HG02870 (cell line): ENCODE measurements around the gene FAM24A.
"Not testable (repeated sequence)": the region's sequence is repeated elsewhere in the genome, so short reads cannot be mapped to it uniquely, and the experiment has no call there.

Experiments used
- ATAC-seq: cut with Tn5 transposase; IDR thresholded peaks from one replicate; pipeline ENCODE4 v1.9.1; 2021; ENCODE audit warnings: mild to moderate bottlenecking, moderate library complexity; ENCODE audit not compliant: unreplicated experiment

The FAM24A gene, protein sequence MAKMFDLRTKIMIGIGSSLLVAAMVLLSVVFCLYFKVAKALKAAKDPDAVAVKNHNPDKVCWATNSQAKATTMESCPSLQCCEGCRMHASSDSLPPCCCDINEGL

DNA sequence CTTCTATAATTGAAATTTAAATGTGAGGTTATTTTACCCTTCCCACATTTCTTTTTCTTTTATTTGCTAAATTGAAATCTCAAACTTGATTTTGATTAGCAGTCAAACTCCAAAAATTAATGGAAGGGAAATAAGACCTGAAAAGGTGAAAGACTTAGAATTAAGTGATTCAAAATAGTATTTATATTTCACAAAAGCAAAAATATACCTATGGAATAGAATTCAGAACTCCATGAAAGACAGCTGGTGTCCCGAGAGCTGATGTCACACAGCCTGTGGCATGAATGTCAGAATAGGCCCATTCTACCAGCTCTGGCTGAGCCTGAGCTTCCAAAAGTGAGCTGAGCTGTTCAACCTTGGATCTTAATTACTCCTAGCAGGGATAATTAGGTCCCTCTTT, at the start of gene FAM24A:
Gene FAM24A (plus strand): TSS at position 301 of the 400 bp plus-strand sequence. CDS start 1,025 bp downstream, outside the sequence.
- ATAC-seq, result no peak

DNA sequence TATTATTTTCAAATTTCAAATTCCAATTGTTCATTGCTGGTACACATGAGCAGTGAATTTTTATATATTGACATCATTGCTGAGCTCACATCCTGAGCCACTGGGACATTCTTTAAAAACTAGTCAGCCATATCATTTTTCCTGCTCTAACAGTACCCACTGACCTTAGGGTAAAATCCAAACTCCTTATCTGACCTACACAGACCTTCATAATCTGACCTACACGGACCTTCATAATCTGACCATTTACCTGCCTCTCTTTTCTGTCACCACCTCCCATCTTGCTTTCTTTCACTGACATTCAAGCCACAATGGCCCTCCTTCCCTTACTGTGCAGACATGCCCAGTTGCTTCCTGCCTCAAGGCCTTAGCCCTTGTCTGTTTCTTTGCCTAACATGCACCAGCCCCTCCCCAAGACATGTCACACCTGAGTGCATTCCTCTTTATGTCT, 48.7 kb upstream of the FAM24A start:
- ATAC-seq, result no peak

DNA sequence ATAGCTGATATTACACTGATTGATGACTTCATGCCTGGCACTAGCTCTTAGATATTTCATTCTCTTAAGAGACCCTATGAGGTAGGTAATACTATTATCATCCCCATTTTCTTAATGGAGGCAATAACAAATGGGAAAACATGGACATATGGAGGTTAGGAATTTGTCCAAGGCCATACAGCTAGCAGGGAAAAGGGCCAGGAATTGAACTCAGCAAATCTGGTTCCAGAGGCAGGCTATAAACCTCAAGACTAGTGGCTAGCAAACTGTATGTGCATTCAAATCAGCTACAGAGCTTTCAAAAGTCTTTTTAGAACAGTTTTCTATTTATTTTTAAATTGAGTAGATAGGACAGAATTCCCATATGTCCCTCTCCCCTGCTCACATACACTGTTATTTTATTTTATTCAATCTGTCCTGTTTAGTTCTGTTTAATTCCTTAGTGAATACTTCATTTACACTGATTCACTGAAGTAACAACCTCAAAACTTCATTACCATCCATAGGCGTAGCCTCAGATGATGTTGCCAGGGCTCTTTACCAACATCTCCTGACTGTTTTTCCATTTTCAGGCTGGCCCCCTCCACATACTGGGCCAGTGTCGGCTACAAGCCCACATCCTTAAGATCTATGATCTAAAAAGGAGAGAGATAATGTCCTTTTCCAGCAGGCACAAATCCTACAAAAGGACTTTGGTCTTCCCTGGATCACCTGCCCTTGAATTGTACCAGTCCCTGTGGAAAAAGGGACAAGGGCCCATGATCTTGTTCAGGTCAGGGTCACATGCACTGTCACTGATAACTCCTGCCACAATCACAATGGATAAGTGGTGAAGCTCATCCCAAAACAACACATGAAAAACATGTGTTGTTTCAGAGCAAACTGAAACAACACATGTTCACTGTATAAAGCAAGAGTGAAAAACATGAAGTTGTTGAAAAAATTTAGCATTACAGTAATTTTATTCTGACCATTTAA, 46.9 kb upstream of the FAM24A start:
- no peak for ATAC-seq

DNA sequence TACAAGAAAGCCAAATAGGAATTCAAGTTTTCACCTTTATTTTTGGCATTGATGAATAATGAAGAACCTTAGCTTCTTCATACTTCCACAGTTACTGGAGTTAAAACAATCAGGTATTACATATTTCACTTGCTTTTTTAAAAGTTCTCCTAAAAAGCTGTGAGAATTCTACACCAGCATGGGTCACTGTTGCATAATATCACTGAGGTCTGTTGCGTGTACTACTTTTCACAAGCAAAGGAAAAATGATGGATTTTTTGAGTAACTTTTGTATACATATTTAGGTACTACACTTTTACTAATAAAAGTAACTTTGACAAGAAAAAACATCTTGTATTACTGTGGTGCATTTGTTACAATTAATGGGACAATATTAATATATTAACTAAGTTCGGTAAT, 46.2 kb upstream of the FAM24A start:
- no peak for ATAC-seq

DNA sequence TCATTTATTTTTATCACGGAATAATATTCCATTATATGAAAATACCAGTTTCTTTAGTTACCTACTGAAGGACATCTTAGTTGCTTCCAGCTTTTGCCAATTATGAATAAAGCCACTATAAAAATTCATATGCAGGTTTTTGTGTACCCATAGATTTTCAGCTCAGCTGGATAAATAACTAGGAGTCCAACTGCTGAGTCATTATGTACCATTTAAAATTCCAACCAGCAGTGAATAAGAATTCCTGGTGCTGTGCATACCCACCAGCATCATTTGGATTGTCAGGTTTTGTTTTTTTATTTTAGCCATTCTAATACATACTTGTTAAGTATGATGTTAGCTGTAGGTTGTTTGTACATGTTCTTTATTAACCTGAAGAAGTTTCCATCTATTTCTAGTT, 45.5 kb upstream of the FAM24A start:
- no peak for ATAC-seq

DNA sequence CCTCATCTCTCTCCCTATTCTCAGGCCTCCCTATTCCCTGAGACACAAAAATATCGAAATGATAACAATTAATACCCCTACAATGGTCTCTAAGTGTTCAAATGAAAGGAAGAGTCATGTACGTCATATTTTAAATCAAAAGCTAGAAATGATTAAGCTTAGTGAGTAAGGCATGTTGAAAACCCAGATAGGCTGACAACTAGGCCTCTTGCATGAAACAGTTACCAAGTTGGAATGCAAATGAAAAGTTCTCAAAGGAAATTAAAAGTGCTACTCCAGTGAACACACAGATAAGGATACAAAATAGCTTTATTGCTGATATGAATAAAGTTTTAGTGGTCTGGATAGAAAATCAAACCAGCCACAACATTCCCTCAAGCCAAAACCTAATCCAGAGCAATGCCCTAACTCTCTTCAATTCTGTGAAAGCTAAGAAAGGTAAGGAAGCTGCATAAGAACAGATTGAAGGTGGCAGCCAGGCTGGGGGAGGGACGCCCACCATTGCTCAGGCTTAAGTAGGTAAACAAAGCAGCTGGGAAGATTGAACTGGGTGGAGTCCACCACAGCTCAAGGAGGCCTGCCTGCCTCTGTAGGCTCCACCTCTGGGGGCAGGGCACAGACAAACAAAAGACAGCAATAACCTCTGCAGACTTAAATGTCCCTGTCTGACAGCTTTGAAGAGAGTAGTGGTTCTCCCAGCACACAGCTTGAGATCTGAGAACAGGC, 43.5 kb upstream of the FAM24A start:
- not testable (repeated sequence) for ATAC-seq

DNA sequence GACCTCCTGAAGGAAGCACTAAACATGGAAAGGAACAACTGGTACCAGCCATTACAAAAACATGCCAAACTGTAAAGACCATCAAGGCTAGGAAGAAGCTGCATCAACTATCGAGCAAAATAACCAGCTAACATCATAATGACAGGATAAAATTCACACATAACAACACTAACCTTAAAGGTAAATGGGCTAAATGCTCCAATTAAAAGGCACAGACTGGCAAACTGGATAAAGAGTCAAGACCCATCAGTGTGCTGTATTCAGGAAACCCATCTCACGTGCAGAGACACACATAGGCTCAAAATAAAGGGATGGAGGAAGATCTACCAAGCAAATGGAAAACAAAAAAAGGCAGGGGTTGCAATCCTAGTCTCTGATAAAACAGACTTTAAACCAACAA, 41.6 kb upstream of the FAM24A start:
- ATAC-seq, result not testable (repeated sequence)

DNA sequence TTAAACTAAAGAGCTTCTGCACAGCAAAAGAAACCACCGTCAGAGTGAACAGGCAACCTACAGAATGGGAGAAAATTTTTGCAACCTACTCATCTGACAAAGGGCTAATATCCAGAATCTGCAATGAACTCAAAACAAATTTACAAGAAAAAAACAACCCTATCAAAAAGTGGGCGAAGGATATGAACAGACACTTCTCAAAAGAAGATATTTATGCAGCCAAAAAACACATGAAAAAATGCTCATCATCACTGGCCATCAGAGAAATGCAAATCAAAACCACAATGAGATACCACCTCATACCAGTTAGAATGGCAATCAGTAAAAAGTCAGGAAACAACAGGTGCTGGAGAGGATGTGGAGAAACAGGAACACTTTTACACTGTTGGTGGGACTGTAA, 38.5 kb upstream of the FAM24A start:
- not testable (repeated sequence) for ATAC-seq

DNA sequence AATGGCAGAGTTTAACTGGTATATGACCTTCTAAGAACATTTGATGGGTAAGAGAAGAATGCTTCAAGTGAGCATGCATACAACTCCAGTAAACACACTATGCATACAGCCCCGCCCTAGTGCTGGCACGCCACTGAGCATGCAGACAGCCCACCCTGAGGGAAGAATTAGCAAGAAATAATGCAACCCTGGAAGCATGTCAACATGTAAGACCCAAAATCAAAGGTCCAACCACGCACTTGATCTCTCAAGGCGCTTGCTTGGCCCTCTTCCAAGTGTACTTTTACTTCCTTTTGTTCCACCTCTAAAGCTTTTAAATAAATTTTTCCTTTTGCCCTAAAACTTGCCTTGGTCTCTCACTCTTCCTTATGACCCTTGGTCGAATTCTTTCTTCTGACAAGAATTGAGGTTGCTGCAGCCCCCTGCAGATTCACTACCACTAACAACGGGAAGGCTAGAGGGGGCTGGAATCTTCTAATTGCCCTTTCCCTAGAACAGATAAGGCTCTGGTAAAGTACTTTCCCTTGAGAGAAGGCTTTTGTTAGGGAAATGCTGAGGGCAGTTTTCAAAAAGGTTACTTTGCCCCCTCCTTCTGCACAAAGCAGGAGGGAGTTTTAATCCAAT, 34.5 kb upstream of the FAM24A start:
- no peak for ATAC-seq

DNA sequence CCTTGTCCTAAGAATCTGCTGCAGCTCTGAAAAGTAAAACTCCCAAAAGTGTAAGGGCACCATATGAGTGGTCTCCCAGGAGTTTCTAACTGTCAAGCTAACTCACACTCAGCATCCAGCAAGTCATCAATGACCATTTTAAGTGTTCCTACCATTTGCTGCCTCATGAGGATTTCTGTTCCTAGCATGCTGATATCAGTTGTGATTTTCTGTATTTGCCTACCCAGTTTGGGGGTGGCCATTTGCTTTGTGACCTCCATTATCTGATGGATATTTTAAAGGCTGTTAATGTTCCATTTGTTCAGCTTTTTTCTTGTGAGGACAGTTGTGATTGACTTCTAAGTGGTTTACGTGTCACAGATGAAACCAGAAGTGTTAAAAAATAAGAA, 33.9 kb upstream of the FAM24A start:
- no peak for ATAC-seq

DNA sequence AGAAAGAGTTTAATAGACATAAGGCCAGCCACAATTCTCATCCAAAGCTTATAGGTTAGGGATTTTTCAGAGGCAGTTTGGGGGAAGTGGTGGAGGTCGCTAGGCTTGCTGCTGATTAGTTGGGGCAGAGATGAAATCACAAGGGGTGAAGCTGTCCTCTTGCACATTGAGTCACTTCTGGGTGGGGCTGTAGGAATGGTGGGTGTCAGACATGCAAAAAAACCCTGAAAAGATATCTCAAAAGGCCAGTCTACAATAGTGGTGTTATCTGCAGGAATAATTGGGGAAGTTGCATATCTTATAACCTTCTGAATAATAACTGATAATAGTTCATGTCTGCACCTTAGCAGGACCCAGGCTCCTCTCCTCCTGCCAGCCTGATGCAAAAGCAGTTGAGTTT, 33.1 kb upstream of the FAM24A start:
- no peak for ATAC-seq

DNA sequence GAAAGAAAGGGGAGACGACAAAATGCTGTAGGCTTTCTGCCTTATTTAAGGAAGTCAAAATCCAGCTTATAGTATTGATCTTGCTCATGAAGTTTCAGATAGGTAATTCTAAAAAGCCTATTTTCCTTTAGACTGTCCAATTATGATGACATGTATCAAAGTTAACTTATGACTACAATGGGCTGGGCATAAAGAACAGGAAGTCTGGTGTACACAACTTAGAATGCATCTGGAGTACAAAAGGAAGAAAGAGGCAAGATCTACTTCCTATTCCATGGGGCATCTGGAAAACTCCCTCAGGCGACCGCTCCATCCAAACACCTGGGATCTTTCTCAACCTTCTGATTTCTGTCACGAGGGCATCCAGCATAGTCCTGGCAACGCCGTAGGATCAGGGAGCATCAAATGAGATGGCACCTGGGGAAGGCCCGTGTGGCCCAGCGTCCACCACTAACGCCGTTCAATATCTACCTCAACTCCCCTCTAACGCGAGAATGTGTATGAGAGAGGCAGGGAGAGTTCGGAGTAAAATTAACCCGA, 31.5 kb upstream of the FAM24A start:
- ATAC-seq, result peak; percentile 3

DNA sequence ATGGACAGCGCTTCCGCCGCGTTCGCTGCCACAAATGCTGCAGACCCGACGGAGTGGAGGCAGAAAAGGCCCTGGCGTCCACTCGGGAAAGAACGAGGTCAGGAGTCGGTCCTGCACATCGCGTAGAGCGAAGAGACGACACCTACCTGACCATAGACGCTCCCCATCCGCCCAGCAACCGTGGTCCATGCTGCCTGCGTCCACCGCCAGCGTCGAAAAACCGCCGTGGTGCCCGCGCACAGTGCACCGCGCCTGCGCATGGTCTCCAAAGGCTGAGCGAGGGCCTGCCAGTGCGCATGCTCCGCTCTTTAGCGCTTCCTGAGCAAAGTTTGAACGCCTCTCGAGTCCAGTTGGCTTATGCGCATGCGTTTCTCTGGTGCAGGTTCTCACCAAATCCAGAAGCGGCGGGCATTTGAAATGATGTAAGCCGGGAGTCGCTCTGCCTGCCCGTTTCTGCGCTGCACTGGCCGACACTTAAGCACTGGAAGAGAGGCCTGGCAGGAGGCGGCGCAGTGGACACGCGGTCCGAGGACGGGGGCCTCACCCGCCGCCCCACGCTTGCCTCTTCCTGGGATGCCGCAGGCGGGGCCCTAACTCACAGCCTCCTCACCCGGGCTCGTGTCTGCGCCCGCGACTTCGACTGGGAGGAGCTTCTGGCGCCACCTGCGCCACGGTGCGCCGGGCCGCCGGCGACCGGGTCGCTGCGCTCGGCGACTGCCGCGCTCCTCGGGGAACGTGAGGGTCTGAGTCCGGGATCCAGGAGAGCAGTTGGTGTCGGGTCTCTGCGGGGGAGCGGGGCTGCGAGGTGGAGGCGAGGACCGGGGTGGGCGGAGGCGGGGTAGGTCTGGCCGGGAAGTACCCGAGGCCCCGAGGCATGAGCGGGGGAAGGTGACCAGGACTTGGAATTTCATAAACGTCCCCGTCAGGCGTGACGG, 30.8 kb upstream of the FAM24A start, which contains the start of gene FAM24B:
Gene FAM24B (minus strand): TSS at position 243 of the 935 bp plus-strand sequence. CDS start 29,066 bp downstream, outside the sequence.
- ATAC-seq, result peak; percentile 73

DNA sequence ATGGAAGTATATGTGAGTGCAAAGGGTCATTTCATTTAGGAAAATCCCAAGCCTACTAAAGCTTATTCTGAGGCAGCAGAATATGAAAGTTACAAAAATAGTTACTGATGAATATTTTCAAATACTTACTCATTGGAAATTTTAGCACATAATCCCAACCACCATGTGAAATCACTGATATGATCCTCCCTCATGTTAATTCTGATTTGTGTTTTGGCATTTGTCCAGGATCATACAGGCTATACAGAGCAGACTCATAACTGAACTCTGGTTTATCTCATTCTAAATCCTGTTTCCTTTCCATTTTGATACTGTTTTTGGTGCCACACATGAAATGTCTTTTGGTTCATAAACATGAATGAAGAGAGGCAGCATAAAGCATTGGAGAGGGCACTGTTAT, 27.6 kb upstream of the FAM24A start:
- ATAC-seq, result no peak

DNA sequence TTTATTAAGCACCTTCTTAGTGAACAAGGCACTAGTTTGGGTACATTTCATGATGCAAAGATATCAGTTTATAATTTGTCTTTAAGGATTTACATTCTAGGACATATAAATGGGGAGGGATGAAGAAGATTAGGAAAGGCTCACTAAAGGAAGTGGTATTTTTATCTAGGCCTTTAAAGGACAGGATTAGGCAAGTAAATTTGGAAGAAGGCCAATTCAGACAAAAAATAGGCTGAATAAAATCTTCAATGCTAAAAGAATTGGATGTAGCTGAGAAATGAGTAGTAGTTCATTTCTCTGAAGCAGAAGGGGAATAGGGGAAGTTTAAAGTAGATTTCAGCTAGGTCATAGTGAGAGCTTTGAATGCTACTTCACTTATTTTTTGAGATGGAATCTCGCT, 26.2 kb upstream of the FAM24A start:
- ATAC-seq, result no peak

DNA sequence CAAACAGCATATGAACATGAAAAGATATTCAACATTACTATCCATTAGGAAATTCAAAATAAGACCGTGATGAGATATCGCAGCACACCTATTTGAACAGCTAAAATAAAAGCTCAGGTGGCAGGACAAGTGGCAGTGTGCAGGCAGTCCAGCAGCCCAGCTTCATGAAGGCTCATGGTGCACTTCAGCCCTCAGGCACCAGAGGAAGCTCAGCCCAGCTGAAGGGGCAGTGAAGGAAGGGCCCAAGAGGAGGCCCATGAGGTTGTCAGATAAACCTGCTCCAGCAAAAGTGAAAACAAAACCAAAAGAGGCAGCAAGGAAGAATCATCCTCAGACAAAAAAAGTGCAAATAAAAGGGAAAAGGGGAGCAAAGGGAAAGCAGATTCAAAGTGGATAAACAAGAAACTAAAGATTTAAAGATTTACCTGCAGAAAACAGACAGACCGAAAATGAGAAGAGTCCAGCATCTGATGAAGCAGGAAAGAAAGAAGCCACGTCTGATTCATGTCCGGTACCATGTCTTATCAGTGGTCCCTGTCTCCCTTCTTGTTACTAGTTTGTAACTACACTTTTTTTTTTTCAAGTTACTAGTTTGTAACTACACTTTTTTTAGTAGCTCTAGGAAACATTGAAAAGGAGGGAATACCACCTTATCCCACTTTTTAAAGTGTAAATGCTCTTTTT, 16.0 kb upstream of the FAM24A start:
- no peak for ATAC-seq

DNA sequence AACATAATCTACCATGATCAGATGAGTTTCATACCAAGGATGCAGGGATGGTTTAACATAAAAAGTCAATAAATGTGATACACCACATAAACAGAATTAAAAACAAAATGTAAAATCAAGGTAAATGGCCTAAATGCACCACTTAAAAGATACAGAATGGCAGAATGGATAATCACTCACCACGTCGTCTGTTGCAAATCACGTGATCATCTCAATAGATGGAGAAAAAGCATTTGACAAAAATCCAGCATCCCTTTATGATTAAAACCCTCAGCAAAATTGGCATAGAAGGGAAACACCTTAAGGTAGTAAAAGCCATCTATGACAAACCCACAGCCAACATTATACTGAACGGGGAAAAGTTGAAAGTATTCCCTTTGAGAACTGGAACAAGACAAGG, 6.5 kb upstream of the FAM24A start:
- not testable (repeated sequence) for ATAC-seq

DNA sequence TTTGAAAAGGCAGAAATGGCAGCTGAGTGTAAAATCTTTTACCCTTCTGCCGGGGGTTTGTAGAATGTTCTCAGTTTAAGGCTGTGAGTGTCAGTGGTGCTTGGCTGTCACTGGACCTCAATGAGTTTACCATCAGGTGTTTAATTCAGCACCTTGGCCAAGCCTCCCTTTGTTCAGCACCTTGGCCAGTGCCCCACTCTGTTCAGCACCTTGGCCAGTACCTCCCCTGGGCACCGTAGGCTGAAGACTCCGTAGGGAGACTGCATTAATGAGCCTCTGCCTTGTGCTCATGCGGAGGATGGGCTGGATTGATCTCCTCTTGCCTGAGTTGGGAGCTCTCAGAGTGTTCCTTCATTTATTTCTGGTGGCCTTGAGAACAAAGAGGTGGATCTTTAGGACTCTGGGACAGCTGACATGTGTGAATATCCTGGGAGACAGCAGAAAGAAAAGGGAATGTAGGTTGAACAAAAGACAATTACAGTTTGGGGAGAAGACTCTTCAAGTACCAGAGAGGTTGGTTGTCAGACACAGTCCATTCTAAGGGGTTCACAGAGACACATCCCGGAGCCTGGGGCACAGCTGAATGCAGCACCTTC, 1.6 kb downstream of the FAM24A start:
- no peak for ATAC-seq

DNA sequence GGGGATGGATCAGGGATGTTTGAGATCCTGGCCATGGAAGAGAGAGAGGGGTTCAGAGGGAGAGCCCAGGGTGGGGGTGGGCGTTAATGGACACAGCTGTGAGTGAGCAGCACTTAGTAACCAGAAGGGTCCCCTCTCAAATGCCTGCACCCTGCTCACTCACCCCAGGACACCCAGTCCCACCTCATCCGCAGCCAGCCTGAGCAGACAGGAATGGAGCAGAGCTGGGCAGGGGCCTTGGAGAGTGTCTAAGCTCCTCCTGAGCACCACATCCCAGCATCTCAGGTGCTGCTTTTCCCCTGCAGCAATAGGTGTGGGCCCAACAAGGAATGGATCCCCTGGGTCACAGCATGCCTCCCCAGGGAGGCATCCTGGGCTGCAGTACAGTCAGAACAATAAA, 5.3 kb downstream of the FAM24A start:
- no peak for ATAC-seq
